Activated naive CD4-positive, alpha-beta T cell treated with anti-CD3 and anti-CD28 coated beads, Interleukin-2, amount 50 U/mL, for 16 hours (primary cell): ENCODE measurements around the gene PTPRG.

Experiments used
- DNase-seq: peaks from one replicate; pipeline ENCODE4 v3.0.0-alpha.2; 2020

The PTPRG gene

DNA sequence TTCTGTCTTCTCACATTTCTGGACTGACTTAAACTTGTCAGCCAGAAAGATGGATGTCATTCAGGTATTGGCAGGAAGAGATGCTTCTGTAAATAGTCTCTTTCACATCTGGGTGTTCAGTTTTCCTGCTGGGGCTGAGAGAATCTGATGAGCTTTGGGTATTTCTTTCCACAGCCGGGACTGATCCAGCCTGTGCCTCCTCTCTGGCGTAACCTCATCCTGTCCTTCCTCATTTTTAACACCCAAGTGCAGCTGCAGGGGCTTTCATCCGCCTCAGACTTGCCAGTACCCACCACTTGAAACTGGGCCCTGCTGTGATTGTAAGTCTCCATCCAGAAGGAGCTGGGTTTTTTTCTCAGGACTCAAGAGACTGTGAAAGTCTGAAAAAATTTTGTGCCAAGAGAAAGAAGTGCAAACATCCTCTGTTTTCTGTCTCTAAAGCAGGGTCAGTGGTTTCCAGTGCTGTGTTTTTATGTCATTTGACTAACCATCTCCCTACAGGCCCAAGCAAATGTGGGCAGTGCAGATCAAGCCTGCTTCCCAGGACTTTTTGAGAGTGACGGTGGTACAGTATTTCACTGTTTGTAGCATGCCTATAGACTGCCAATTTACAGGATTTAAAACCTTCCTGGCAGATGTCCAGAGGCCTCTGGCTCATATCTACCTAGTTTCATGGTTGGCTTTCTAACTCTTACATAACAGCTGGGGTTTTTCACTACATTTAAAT is 342.7 kb downstream of the PTPRG start:
- DNase-seq = no peak

DNA sequence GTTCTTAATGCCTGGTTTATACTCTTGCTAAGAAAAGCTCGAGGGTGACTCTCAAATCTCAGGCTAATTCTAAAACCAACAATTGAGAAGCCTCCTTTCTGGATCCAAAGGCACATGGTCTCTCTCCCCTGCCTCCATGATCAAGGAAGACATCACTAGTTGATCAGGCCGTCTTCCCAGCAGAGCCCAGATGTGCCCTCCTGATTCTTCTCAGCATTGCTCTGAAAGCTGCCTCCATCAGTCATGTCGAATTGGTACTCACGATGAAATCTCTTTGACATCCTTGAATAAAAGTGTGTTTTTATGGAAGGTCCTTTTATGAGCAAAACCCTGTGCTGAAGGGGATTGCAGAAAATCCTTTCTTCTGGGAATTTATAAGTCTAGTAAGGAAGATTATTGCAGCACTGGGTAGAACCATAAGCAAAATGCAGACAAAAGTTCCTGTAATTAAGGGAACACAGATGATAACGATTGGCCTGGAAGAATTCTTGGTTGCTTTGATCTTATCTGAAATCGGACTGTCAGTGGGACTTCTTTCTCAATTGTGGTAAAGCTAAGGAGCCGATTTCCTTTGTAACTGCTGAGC is 345.9 kb downstream of the PTPRG start:
- no peak for DNase-seq

DNA sequence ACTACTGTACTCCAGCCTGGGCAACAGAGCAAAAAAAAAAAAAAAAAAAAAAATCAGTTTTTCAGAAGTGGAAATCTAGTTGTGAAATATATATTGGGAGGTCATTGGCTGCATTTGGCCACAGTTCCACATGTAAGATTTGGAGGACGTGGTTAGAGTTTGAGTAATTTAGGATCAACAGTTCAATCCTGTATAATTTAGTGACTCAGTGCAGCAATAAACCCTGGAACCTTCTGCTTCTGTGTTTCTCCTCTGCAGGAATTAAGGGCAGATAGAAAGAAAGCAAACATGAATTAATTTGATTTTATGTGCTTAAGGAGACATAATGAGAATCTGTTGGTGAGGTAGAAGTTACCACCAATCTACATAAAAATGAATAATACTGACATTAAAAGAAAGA is 347.0 kb downstream of the PTPRG start:
- DNase-seq = no peak

DNA sequence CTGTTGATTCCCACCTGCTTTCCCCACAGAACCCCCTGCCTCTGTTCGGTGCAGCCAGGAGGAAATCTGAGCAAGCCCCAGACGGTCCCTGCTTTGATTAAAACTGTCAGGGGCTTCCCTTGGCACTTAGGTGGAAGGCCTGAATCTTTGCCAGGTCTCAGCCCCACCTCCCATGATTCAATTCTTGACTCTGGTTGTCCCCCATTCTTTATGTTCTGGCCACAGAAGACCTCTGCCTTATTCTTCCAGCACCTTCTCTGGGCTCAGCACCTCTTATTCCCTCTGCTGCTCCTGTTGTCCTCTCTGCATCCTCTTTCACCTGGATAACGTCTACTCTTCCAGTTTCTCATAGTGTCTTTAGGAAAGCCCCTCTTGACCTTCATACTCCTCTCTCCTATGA is 349.4 kb downstream of the PTPRG start:
- DNase-seq = no peak

DNA sequence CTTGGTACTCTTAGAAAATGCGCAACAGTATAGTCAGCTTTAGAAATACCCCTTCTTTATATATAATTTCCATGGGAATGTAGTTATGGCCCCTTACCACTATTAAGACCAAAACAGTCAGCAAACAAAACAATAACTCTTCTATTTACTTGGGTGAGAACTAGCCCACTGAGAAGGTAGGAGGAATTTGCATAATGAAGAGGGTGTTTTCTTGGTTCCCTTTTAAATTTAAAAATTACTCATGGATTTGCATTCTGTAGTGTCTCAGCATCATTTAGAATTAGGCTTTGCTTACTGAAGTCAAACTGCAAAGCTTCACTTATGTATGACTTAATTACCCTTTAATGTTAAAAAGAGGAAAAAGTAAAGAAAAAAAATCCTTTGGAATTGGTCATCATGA is 350.8 kb downstream of the PTPRG start:
- no peak for DNase-seq

DNA sequence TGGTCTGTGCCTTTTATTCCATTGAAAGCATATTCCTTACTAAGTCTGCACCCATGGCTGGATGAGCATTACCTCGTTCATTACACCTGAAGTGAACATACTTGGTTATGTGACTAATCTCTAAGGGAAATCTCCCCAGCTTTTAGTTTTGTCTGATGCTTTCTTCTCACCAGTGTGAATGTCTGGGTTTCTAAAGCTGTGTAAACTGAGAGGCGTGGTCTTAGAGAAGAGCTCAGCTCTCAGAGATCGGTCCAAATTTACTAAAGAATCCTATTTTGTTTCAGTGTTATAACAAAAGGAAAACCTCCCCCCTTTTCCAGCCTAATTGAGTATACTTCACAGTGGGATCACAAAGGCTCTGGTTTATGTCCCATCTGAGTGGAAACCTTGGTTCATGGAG is 352.3 kb downstream of the PTPRG start:
- DNase-seq = no peak

DNA sequence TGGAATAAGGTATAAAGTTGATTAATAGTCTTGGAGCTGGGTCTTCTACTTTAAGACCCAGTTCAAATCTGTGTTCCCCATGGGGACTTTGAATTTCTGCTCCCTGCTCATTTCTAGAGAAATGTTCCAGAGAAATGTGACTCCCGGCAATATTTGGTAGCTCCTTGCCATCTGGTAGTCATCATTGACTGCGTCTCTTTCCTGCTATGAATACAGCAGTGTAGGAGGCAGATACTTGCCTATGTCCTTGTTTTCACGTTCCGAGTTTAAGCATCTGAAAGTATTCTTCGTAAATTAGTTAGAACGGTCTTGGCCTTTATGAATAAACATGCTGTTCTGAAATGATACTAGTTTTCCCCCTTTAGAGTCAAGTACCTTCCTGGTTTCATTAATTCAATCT is 352.9 kb downstream of the PTPRG start:
- no peak for DNase-seq

DNA sequence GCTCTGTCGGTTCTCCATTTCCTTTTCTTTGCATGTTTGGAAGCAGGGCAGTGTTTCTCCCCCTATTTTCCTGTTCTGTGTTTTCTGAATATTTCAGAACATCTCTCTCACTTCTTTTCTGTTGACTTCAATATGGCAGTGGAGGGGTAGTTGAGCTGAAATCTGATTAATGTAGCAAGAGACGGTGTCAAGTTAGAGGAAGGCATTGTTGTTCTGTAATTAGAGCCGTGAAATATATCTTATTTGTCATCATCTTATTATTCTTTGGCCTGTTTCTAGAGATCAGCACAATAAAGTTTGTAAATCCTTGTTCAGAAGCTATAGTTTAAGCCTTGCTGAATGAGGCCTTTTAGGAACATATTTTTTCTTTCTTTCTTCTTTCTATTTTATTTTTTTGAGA is 353.9 kb downstream of the PTPRG start:
- DNase-seq = no peak

DNA sequence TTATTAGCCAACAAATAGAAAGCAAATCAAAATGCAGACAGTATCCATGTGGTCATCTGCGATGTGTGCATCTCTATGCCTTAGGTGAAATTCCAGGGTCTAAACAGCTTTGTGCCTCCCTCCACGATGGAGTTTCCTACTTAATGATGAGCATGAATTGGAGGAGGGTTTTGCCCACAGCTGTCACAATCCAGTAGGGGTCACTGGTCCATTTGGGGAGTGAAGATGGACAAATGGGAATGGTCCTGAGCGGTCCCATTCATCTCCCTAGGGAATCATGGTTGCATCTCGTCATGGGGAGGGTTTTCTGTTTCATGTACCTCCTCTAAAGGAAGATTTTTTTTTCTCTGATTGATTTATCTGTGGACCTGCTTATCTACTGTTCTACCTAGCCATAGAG is 358.0 kb downstream of the PTPRG start:
- no peak for DNase-seq

DNA sequence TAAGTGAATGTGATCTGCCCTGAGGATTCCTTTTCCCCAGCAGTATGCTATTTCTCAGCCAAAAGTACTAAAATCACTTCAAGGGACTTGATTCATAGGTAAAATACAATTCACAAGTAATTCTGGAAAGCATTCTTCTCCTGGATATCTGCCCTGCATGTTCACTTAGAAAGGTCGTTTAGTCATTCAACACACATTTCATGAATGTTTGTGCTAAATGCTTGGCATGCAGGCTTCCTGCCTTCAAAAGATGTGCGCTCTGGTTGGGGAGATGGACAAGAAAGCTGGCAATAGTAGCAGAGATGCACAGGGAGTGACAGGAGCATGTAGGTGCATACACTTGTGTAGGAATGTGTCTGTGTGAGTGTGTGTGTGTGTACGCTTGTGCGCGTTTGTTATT is 360.7 kb downstream of the PTPRG start:
- DNase-seq = no peak

DNA sequence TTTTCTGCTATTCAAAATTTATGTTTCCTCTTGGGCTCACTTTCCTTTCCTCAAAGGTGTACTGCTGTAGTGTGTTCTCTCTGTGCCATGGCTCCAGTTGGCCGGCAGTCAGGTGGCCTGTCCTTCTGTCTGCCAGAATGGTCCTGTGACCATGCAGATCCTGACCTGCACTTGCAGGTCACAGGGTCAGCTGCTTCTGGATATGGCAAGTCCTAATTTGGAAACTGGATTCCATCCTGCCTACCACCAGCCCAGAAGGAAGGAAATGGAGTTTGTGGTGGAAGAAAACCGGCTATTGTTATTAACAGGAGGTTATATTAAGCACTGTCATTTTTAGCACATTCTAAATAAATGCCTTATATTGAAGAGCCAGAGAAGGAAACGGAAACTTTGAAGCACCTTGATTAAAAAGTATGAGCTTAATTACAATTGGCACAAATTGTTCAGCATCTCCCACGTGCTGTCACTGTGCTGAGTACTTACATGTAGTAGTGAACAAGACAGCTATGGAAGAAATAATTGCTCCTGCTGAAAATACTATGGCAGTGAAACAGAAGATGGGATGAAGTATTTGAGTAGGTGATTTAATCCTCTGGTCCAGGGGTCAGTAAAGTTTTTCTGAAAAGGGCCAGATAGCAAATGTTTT is 362.8 kb downstream of the PTPRG start:
- DNase-seq = no peak

DNA sequence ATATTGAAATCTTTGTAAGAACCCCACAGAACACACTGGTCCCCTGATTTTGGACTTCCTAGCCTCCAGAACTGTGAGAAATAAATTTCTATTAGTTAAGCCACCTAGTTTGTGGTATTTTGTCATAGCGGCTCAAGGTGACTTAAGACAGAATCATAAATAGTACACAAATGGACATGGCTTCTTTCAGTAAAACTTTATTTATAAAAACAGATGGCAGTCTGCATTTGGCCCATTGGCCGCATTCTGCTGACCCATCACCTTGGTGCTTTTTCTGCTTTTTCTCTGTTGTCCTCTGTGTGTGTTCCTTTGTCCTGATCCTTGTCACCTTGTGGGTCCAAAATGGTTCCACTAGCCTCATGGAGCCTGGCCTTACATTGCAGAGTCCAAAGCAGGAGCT is 363.6 kb downstream of the PTPRG start:
- DNase-seq = no peak

DNA sequence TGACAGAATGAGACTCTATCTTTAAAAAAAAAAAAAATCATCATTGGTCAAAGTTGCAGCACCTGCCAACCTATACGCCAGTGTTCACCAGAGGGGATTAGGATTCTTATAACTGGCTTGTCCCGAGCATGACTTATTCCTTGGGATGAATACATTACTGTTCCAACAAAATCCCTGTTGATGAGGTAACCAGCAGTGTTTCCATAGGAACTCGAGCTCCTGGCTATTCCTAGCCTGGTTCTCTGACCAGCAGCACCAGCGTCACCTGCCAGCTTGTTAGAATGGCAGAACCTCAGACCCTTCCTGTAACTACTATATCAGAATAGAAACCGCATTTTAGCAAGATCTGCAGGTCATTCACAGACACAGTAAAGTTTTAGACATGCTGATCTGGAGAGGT is 364.4 kb downstream of the PTPRG start:
- DNase-seq = no peak

DNA sequence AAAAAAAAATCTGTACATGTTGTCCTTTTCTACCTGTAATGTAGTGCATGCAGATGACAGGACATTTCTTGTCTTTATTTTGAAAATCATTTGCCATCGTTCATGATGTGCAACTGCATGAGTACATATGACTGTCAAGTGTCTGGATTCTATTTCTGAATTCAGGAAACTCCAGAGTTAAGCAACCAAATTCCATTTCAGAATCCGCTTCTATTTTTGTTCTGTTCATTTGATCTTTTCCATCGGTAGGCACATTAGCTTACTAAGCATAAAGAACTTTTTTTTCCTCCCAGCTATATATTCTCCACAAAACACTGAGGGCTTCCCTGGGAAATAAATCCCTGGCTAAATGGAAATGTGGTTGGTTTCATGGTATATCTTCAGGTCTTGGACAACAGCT is 365.6 kb downstream of the PTPRG start:
- no peak for DNase-seq

DNA sequence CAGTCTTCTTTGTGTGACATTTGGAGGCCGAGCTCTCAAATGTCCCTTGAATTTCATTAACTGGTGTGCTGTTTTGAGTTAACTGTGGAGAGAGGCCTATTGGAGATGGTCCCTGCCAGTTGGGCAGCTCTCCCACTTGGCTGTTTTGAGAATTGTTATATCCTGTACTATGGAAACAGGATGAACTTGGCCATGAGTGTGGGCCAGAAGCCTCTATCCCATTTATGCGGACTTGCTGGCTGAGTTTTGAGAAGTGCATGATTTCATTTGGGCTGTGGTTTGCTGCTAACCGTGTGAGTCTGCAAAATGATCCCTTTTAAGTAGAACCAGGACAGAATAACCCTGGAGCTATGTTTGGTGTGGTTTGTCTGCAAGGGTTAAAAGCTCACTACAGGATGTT is 366.0 kb downstream of the PTPRG start:
- no peak for DNase-seq

DNA sequence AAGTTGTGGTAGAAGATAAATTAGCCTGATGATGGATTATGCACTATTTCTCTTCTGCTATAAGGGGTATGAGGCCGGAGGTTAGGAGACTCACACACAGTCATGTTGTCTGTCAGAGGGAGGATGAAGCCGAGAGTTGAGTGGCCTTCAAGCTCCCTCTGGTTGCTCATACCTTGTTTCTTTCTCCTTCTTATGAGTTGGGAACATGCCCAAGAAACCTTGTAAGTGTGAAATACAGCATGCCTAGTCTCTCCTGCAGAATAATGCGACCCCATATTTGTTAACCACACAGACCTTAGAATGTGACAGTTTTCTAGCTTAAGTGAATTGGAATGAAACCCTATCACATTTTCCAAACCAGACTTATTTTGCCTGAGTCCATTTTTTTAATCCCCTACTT is 366.7 kb downstream of the PTPRG start:
- DNase-seq = no peak

DNA sequence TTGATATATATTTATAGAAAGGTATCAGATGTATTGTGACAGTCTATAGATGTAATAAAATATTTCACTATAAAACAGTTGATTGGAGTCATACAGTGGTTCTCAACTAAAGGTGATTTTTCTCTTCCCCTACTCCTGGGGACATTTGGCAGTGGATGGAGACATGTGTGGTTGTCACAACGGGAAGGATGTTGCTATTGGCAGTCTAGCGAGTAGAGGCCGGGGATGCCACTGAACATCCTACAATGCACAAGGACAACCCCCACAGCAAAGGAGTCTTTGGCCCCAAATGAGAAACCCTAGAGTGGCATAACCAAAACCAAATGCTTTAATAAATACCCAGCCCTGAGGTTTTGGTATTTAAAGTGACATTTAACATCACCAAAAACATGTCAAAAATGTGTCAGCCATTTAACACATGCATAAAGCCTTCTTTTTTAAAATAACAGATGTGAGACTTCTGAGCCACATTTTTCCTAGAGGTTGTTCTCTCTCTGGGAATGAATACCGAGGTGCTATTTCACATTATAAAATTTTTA is 367.5 kb downstream of the PTPRG start:
- DNase-seq = no peak

DNA sequence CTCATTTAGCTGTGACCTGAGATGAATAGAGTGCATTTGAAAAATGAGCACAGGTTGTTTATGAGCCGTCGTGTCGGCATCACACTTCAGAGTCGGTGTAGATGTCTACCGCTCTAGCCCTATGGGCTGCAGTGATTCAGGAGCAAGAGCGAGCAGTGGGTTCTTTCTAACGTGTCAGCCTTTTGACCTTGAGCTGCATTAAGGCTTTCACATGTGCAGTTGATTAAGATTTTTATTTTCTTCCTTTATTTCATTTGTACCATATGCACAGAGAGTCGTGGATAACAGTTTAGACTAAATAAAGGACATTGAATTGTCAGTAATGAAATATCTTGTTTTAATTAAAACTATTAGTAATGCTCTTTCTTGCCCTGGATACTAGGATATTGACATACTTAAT is 368.2 kb downstream of the PTPRG start:
- DNase-seq = no peak

DNA sequence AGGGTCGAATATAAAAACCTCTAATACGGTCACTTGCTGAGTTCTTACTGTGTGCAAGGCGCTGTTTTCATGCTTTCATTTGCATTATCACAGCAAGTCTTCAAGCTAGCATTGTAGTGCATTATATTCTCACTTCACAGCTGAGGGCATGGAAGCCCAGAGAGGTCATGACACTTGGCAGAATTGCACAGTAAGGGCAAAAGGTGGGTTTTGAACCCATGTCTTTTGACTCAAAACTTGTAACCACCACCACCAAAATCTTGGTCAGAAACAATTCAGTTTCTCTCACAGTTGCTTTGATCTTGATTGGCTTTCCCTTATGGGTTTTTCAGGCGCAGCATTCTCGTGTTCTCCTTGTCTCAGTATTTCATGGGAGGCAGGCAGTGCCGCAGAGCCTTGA is 371.1 kb downstream of the PTPRG start:
- no peak for DNase-seq

DNA sequence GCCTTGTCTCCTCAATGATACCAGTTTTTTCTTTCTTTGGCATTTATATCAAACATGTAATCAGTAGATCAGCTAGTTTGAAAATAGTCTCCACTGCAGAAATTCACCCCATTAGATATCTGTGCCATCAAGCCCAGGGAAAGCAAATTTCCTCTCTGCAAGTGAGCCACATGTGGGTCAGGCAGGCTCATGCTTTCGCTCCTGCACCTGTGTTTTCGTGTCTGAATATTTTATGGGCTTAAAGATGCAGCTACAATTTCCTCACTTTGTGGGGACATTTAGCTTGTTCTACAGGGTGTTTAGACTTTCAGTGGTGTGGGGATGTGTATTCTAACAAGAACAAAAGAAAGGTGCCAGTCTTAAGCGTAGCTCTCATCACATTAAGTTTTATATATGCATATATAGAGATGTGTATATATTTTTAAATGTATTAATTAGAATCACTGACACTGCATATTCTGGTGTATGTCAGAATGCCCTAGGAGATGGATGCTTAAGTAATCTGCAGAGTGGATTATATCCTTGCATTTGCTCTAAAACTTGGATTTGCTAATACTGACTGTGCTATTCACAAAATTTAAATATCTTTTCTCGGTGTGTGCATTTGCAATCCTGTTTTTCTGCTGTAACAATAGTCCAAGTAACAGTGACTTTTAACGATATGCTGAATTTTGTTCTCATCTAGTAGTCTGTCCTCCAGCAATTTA is 372.6 kb downstream of the PTPRG start:
- DNase-seq = no peak

DNA sequence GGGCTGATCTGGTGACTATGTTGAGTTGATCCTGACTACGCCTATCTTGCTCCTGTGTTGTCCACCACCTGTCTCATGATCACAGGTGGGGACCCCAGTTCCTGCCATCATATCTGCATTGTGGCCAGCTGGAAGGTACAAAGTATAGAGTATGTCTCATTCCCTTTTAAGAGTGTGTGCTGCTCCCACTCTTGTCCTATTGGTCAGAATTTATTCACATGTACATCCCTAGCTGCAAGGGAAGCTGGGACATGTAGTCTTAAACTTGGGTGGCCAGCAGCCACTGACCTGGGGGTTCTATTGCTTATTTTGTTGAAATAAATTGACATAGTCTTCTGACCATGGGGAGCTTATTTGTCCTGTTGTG is 373.1 kb downstream of the PTPRG start:
- DNase-seq = no peak

DNA sequence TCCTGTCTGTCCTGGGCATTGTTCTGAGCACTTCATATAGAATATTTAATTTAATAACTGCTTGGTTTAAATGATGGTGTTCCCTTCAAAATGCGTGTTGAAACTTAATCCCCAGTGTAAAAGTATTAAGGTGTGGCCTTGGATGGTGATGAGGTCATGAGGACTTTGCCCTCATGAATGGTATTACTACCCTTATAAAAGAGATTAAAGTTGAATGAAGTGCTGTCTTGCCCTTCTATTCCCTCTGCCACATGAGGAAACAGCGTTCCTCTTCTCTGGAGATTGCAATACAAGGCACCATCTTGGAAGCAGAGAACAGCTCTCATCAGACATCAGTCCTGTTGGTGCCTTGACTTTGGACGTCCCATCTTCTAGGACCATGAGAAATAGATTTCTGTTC is 374.4 kb downstream of the PTPRG start:
- DNase-seq = no peak

DNA sequence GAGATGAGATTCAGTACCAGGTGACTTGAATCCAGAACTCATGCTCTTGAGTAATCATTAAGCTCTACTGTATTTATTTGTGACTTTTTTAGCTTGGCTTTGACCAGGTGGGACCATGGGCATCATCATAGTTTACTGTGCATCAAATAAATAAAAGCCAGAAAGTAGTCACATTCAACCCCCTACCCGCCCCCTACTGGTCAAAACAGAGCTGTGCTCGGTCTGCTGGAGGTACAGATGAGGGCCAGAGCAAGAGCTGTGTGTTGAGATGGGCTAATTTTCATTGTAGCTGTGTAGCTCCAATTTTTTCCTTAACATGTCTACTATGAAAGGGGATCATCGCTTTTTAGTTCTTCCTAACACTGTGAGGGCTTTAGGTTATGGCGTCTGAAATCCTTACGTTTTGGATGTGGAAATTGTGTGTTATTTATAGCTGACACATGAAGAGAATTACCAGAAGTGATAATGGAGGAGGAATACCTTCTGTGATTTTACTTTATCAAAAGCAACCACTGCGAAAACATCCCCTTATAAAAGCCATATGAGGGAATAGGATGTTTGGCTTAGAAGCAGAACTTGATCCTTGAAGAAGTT is 375.1 kb downstream of the PTPRG start:
- DNase-seq = no peak
